Stimulated activated CD4-positive, alpha-beta T cell treated with anti-CD3 and anti-CD28 coated beads, Interleukin-1b, Interleukin-23, amount 100 ng/mL, for 1 hour (primary cell): ENCODE results near the gene SCYGR6.
"Not testable (repeated sequence)": the region's sequence is repeated elsewhere in the genome, so short reads cannot be mapped to it uniquely, and the experiment has no call there.

Experiments
- DNase-seq, 2 donors: peaks; one replicate each; pipeline ENCODE4 v3.0.0-alpha.2; 2020; ENCODE audit warnings: low read depth in 2 of 2

Gene SCYGR6

GRCh38 chr2:227724394-227725039 lies at the start of gene SCYGR6:
SCYGR6 (minus strand) TSS chr2:227724757; CDS start chr2:227724757, 0 bp downstream.
- DNase-seq: no peak

- no peak for DNase-seq
Measured at GRCh38 chr2:227774011-227774624, 49.6 kb upstream of the SCYGR6 start.

- DNase-seq: no peak
Measured at GRCh38 chr2:227772932-227773331, 48.4 kb upstream of the SCYGR6 start.

- no peak for DNase-seq
Measured at GRCh38 chr2:227772197-227772661, 47.7 kb upstream of the SCYGR6 start.

- no peak for DNase-seq
Measured at GRCh38 chr2:227767830-227768229, 43.3 kb upstream of the SCYGR6 start.

- DNase-seq: peak; percentile 15 to 34
Measured at GRCh38 chr2:227766373-227766883, 41.9 kb upstream of the SCYGR6 start.

- no peak for DNase-seq
Measured at GRCh38 chr2:227765788-227766372, 41.3 kb upstream of the SCYGR6 start.

GRCh38 chr2:227761740-227762476 lies 37.4 kb upstream of the SCYGR6 start:
- no peak for DNase-seq

GRCh38 chr2:227759411-227760118 lies 35.0 kb upstream of the SCYGR6 start:
- no peak for DNase-seq

GRCh38 chr2:227756261-227756660 lies 31.7 kb upstream of the SCYGR6 start:
- not testable (repeated sequence) for DNase-seq

GRCh38 chr2:227748079-227748478 lies 23.5 kb upstream of the SCYGR6 start:
- no peak for DNase-seq

- DNase-seq: no peak
Measured at GRCh38 chr2:227745594-227745993, 21.0 kb upstream of the SCYGR6 start, which contains the start of gene SCYGR8. SCYGR8 (plus strand) TSS chr2:227745894; CDS start chr2:227745894, 0 bp downstream.

GRCh38 chr2:227740705-227741104 lies 16.1 kb upstream of the SCYGR6 start:
- DNase-seq: not testable (repeated sequence)

GRCh38 chr2:227739351-227739750 lies 14.8 kb upstream of the SCYGR6 start:
- no peak for DNase-seq

GRCh38 chr2:227728035-227728434 lies 3.5 kb upstream of the SCYGR6 start, which contains the start of gene SCYGR7:
SCYGR7 (plus strand) TSS chr2:227728335; CDS start chr2:227728335, 0 bp downstream.
- no peak for DNase-seq

GRCh38 chr2:227722821-227723220 lies 1.7 kb downstream of the SCYGR6 start:
- DNase-seq: not testable (repeated sequence)

GRCh38 chr2:227720680-227721079 lies 3.9 kb downstream of the SCYGR6 start:
- no peak for DNase-seq

- DNase-seq: no peak
Measured at GRCh38 chr2:227719641-227720040, 4.9 kb downstream of the SCYGR6 start.

GRCh38 chr2:227717687-227718567 lies 6.6 kb downstream of the SCYGR6 start, which contains the start of gene SLC19A3:
SLC19A3 (minus strand) TSS chr2:227718028; CDS start chr2:227702318, 15,710 bp downstream.
- no peak for DNase-seq

- DNase-seq: no peak
Measured at GRCh38 chr2:227716501-227716900, 8.1 kb downstream of the SCYGR6 start.
